ENCODE results near the gene VPS41.

GRCh38 chr7:38872202-38872601 is 36.8 kb downstream of the VPS41 start:
- TF ChIP-seq POLR2A (IDR thresholded peaks at IDR 0.05), result no peak
- no peak for TF ChIP-seq CTCF (IDR thresholded peaks at IDR 0.05)
